GM19463 (cell line): Measurements from ENCODE around the gene ZP2.
"Not testable (repeated sequence)": the region's sequence is repeated elsewhere in the genome, so short reads cannot be mapped to it uniquely, and the experiment has no call there.

Experiments
- ATAC-seq: cut with Tn5 transposase; IDR thresholded peaks from one replicate; pipeline ENCODE4 v1.9.1; 2021; ENCODE audit warnings: mild to moderate bottlenecking, moderate library complexity; ENCODE audit not compliant: unreplicated experiment

The ZP2 gene

DNA sequence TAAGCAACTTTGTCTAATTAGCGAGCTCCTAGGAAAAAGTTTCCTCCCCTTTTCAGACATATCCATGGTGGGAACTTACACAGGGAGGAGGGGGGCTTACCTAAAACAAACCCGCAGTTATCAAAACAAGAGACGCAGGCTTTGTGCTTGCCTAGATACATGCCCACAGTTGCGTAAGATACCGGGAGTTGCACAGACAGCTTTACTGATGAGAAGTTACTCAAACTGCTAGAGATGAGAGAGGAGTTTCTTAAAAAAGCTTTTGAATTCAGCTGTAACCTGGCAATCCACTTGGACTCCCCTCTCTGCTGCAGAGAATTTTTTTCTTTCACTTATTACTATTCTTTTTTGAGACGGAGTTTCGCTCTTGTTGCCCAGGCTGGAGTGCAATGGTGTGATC lies 6.8 kb upstream of the ZP2 start:
- no peak for ATAC-seq

DNA sequence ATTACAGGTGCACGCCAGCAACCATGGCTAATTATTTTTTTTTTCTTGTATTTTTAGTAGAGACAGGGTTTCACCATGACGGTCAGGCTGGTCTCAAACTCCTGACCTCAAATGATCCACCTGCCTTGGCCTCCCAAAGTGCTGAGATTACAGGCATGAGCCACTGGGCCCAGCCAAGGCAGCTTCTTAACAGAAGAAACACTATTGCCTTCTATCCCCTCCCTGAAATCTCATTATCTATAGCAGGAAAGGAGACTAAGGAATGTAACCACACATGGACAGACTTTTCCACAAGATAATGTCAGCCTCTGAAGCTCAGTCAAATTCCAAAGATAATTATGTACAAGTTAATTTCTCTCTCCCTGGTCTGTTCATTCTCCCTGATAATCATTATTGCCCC lies 5.7 kb upstream of the ZP2 start:
- no peak for ATAC-seq

DNA sequence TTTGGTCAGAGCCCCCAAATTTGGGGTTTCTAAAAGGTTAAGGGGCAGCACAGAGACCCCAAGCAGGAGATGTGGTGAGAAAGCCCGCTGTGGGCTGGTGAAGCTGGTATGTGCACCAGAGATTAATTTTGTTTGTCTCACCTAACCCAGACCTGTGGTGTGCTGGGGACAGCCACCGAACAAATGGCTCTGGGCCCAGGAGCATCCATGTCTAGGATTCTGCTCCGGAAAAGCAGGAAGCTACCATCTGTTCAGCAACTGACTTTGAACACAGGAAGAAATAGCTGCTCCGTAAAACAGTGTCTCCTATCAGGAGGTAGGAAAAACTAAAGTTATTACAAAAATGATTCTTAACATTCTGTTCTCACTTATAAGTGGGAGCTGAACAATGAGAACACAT lies 2.7 kb upstream of the ZP2 start:
- ATAC-seq: no peak

DNA sequence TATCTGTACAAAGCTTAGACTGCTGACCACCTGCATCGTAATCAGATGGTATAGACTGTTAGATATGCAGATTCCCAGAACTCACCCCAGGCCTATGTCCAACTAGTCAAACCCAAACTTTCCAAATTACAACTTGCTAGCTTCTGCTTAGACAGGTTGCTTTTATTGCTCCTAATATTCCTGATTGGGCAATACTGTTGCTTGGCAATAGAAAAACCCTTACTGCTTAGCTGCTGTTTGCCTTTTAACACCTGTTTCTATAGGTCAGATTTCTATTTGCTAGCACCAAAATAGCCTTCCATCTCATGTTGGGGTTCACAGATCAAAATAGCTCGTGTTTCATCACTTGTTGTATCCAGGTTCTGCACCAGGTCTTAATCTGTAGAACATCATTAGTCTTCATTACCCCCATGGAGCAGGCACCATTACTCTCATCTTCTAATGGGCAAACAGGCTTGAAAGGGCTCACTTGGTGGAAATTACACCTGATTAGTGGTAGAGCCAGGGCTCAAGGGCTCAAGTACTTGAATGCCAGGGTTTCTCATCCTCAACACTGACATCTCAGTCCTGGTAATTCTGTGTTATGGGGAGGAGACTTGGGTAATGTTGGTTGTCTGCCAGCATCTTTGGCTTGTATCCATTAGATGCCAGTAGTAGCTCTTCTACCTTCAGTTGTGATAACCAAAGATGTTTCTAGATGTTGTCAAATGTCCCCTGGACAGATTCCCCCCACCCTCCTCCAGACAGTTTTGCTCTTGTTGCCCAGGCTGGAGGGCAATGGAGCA lies 2.7 kb downstream of the ZP2 start:
- ATAC-seq: no peak

DNA sequence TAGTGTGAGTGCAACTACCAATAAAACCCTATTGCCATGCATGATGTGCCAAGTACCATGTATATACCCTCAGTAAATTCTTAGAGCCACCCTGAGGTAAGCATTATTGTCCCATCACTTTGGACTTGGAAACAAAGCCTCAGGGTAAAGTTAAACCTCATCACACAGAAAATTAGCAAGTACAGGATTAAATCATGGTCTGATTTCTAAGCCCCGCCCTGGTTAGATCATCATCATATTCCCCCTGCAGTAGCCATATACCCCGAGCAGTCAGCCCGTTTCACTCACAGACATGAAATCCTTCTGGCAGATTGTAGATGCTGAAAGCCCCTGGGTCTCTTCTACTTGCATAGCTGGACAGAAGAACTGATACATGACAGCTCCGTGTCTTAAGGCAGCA lies 4.8 kb downstream of the ZP2 start:
- ATAC-seq: no peak

DNA sequence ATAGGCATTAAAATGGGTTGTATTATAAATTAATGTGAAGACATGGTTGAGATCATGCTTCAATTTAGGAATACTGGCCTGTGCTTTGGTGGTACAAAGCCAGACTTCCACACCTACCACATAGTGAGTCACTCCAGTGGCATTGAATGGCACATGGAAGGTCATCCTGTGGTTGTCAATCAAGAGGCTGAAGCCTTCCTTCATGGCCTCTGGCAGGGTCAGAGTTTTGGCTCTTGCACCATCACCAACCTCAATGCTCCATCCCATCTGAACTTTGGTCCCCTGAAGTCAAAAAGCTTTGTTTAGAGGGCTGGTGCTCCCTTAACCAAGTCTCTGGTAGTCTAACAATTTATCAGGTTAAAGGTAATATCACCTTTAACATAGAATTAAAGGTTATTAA lies 6.1 kb downstream of the ZP2 start:
- no peak for ATAC-seq

- ATAC-seq: no peak
Observed at GRCh38 chr16:21203155-21203797, 8.1 kb downstream of the ZP2 start.

GRCh38 chr16:21199607-21200218 lies 11.7 kb downstream of the ZP2 start:
- no peak for ATAC-seq

DNA sequence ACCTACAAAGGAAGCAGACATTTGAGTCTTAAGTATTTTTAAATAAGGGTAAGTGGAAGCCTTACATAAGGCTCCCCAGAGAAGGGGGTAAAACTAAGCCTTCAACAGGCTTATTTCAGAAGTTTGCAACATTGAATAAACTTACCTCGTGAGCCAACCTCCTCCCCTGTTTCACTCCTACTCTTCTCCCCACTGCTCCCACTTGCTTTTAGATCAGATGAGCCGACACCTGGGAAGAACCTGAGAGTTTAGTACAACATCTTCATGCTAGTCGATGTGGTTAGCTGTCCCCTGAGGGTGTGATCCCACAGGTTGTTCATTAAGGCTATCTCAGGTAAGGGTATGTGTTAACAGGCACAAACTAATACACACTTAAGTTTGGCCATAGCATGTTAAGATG lies 13.8 kb downstream of the ZP2 start:
- ATAC-seq: no peak

DNA sequence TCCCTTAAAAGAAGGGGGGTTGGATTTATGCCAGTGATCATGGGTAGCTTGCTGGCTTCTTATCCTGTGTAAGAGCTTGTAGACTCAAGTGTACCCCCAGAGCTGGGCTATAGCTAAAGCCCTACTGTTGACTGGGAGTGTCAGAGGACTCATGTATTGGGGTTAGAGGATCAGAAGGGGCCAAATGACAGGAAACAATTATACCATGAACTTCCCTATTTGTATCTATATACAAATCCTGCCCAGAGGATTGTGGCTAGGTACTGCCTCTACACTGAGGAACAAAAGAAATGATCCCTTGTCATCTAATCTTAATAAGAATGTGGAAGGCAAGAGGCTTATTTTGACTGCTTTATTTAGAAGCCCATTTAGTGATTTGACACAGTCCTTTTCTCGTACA lies 14.3 kb downstream of the ZP2 start:
- no peak for ATAC-seq

GRCh38 chr16:21195330-21195729 lies 16.0 kb downstream of the ZP2 start:
- ATAC-seq: not testable (repeated sequence)

- ATAC-seq: no peak
Observed at GRCh38 chr16:21194771-21195301, 16.5 kb downstream of the ZP2 start.

DNA sequence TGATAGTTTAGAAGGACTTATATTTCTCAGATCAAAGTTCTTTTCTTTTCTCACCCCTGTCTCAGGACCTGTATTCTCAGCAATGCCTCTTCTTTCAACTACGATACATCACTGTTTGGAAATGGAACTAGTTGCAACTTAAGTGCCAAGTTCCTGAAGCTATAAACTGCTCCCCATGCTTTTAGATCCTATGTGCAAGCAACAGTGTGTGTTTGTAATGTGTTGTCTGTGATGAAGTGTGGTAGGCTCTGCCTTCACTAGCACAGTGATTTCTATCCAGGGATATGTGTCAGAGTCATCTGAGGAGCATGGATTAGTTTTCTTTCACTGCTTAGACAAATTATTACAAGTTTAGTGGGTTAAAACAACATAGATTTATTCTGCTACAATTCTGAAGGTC lies 18.4 kb downstream of the ZP2 start:
- no peak for ATAC-seq

GRCh38 chr16:21190599-21190998 lies 20.8 kb downstream of the ZP2 start:
- no peak for ATAC-seq

DNA sequence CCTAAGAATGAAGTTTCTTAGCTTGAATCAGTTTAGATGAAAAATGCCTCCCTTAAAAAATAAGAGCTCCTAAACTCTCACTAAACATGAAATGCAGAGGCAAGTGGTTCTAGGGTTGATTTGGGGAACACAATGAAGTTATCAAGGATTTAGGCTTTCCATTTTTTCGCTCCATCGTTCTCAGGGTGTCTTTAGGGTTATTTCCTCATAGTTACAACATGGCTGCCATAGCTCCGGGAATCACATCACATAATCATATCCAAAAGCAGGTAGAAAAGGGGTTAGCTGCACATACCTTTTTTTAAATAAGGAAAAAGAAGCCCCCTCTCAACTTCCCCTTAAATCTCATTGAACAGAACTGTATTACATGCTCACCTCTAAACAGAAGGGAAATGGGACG lies 21.4 kb downstream of the ZP2 start:
- no peak for ATAC-seq

DNA sequence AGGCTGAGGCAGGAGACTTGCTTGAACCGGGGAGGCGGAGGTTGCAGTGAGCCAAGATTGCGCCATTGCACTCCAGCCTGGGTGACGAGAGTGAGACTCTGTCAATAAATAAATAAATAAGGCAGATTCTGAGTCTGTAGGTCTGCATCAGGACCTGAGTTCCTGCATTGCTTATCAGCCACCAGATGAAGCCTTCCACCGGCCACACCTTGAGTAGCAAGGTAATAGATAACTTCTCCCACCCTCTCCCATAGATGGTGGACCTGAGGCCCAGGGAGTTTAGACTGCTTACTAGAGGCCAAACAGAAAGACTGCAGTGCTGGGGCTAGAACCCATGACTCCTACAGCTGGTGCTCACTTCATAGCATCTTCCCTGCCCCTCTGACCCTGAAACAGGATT lies 22.1 kb downstream of the ZP2 start:
- ATAC-seq: no peak

GRCh38 chr16:21186326-21186691 lies 25.1 kb downstream of the ZP2 start:
- ATAC-seq: no peak

GRCh38 chr16:21185659-21186325 lies 25.6 kb downstream of the ZP2 start:
- no peak for ATAC-seq

DNA sequence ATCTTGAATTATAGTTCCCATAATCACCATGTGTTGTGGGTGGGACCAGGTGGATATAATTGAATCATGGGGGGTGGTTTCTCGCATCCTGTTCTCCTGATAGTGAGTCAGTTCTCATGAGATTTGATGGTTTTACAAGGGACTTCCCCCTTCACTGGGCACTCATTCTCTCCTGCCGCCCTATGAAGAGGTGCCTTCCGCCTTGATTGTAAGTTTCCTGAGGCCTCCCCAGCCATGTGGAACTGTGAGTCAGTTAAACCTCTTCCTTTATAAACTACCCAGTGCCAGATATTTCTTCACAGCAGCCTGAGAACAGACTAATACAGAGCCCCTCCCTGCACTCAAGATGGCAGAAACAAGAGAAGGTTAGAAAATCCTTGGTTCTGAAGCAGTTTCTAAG lies 26.5 kb downstream of the ZP2 start:
- no peak for ATAC-seq

DNA sequence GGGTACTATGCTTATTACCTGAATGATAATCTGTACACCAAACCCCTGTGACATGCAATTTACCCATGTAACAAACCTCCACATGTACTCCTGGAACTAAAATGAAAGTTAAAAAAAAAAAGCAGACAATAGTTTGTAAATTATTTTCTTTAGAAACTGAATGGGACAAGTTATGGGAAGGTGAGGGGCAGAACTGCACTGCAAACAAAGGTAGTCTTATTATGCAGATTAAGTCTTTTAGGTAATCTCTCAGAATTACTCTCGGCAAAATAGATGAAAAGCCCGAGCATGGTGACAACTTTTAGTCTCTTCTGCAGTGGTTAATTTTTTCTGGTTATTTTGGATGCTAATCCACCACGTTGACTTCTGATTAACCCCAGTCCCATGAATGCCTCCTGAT lies 27.4 kb downstream of the ZP2 start:
- no peak for ATAC-seq

GRCh38 chr16:21179983-21180365 lies 31.4 kb downstream of the ZP2 start:
- no peak for ATAC-seq
